ENCODE results near the gene YTHDF1. TPM values are rescaled to one million over a fixed set of nuclear protein-coding genes. Genes with fewer than 3 reads are reported as not detected.

Gene YTHDF1
- total RNA-seq, 2 donors from 2014 or later = 15.8 to 16.2 TPM

- no peak for DNase-seq
- intact Hi-C loops (cut with DNase I) = no loop called here
- Histone ChIP-seq H3K4me3 (no peak overlapping the region), H3K9me3 (no peaks in the 10 kb centered on the region), H3K27me3 (peaks cover 0 to 72% of the 10 kb centered on the region in 2 donors), H3K4me1 (peaks cover 34% of the 10 kb centered on the region), H3K27ac (no peak overlapping the region), H3K36me3 (replicated peaks in 1 of 2; ENCODE audit: insufficient read depth in 1 of 2, low read depth in 2 of 2) (no peaks in the 10 kb centered on the region)
- no peak for ATAC-seq
- 6 to 7% methylated on average over 9 to 46 of the region's 49 CpGs for WGBS, 2 donors
- TF ChIP-seq CTCF (IDR thresholded peaks at IDR 0.05) (no peak), POLR2A (IDR thresholded peaks at IDR 0.05) (no peak)
Observed at GRCh38 chr20:63176427-63177133, 39.4 kb downstream of the YTHDF1 start.

- intact Hi-C loops (cut with DNase I) = no loop called here
Observed at GRCh38 chr20:63176034-63176426, 39.9 kb downstream of the YTHDF1 start.

GRCh38 chr20:63175038-63175895 is 40.7 kb downstream of the YTHDF1 start:
- Histone ChIP-seq H3K4me3 (no peak overlapping the region), H3K27ac (no peak overlapping the region), H3K27me3 (peaks cover 0 to 61% of the 10 kb centered on the region in 2 donors), H3K4me1 (peaks cover 34% of the 10 kb centered on the region), H3K9me3 (no peaks in the 10 kb centered on the region), H3K36me3 (replicated peaks in 1 of 2; ENCODE audit: insufficient read depth in 1 of 2, low read depth in 2 of 2) (no peaks in the 10 kb centered on the region)
- no peak for ATAC-seq
- no peak for TF ChIP-seq POLR2A (IDR thresholded peaks at IDR 0.05)
- TF ChIP-seq CTCF (IDR thresholded peaks at IDR 0.05) = no peak
- intact Hi-C loops (cut with DNase I) = no loop called here
- 2% methylated on average over 30 to 77 of the region's 77 CpGs for WGBS, 2 donors
- DNase-seq = no peak

More at GRCh38 chr20:63176034-63176426, 39.9 kb downstream of the YTHDF1 start:
- no peaks in the 10 kb centered on the region for H3K36me3 ChIP-seq (replicated peaks in 1 of 2; ENCODE audit: insufficient read depth in 1 of 2, low read depth in 2 of 2)
- H3K9me3 ChIP-seq = no peaks in the 10 kb centered on the region
- peaks cover 34% of the 10 kb centered on the region for H3K4me1 ChIP-seq
- 5 to 6% methylated on average over 4 to 15 of the region's 15 CpGs for whole genome bisulfite sequencing, 2 donors
- TF ChIP-seq POLR2A (IDR thresholded peaks at IDR 0.05) (no peak), CTCF (IDR thresholded peaks at IDR 0.05) (no peak)
- H3K4me3 ChIP-seq = no peak overlapping the region
- DNase-seq = no peak
- no peak for ATAC-seq
- H3K27me3 ChIP-seq = peaks cover 0 to 69% of the 10 kb centered on the region in 2 donors
- H3K27ac ChIP-seq = no peak overlapping the region

- DNase-seq (no peak), ATAC-seq (no peak)
- Histone ChIP-seq H3K36me3 (replicated peaks in 1 of 2; ENCODE audit: insufficient read depth in 1 of 2, low read depth in 2 of 2) (no peaks in the 10 kb centered on the region), H3K27me3 (peaks cover 0 to 54% of the 10 kb centered on the region in 2 donors), H3K4me1 (peaks cover 32% of the 10 kb centered on the region), H3K9me3 (no peaks in the 10 kb centered on the region), H3K4me3 (no peak overlapping the region), H3K27ac (no peak overlapping the region)
- 5 to 9% methylated on average over 10 to 16 of the region's 16 CpGs for WGBS, 2 donors
- TF ChIP-seq POLR2A (IDR thresholded peaks at IDR 0.05) (no peak), CTCF (IDR thresholded peaks at IDR 0.05) (no peak)
- intact Hi-C loops (cut with DNase I) = no loop called here
Observed at GRCh38 chr20:63174309-63175037, 41.5 kb downstream of the YTHDF1 start.
